ENCODE results near the gene CCDC171.

- TF ChIP-seq EZH2 (IDR thresholded peaks at IDR 0.05) (no peak), FOXP2 (optimal IDR thresholded peaks at IDR 0.05; ENCODE audit: control extremely low read depth, extremely low read length, insufficient read depth) (no peak)
Measured at GRCh38 chr9:15717290-15717967, 164.6 kb downstream of the CCDC171 start.

All from SK-N-MC (cell line).